HG03354 (cell line): Measurements from ENCODE around the gene NKPD1.

Source experiments
- ATAC-seq: cut with Tn5 transposase; IDR thresholded peaks from one replicate; pipeline ENCODE4 v1.9.1; 2021; ENCODE audit warnings: mild to moderate bottlenecking; ENCODE audit not compliant: unreplicated experiment, poor library complexity, severe bottlenecking

NKPD1 gene

DNA sequence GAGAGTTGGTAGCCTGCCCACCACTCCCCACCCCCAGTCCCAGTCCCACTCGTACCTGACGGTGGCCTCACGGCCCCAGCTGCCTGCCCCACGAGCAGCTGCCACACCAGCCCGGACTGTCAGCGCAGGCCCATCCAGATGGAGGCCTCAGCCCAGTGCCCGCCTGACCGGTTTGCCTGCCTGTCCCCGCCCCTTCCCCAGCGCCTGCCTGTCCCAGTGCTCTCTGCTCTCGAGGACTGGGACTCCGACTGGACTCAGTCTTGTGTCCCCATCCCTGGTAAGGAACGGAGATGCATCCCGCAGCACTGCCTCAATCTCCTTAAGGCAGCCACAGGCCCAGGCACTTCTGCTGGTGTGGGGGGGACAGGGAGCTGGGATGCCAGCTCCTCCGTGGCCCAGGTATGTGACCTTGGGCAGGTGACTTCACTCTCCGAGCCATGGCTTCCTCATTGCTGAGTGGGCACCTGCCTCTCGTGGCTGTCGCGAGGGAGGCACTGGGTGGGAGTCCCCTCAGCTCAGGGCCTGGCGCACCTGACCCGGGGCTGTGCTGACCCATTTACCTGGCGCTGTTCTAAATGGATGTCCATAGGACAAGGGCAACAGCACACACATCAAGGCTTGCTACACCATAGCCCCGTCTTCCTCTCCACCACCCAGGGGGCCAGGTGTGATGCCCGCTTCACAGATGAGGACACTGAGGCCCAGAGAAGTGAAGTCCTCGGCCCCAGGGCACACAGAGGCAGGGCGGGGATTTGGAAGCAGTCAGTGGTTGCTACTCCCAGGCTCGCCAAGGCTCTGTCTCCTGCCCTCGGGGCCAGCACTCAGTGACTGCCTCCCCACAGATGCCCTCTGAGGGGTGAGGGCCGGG is at the start of gene NKPD1:
Gene NKPD1, minus strand, starts transcription at position 113 of the 868 bp plus-strand sequence. CDS start 832 bp downstream, outside the sequence.
- no peak for ATAC-seq

DNA sequence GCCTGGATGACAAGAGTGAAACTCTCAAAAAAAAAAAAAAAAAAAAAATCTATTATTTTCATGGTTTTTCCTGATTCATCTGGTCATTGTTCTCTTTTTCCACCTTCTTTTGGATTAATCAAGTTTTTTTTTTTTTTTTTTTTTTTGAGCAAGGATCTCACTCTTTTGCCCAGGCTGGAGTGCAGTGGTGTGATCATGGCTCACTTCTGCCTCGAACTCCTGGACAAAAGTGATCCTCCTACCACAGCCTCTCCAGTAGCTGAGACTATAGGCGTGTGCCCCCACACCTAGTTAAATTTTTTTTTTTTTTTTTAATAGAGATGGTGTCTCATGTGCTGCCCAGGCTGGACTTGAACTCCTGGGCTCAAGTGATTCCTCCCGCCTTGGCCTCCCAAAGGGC is 45.5 kb upstream of the NKPD1 start:
- no peak for ATAC-seq

GRCh38 chr19:45205810-45206209 is 45.0 kb upstream of the NKPD1 start:
- ATAC-seq, result no peak

GRCh38 chr19:45202637-45203036 is 41.9 kb upstream of the NKPD1 start:
- ATAC-seq, result no peak

- no peak for ATAC-seq
These were observed 39.8 kb upstream of the NKPD1 start for GRCh38 chr19:45200568-45200967.

- no peak for ATAC-seq
These were observed 35.0 kb upstream of the NKPD1 start for GRCh38 chr19:45195764-45196163.

DNA sequence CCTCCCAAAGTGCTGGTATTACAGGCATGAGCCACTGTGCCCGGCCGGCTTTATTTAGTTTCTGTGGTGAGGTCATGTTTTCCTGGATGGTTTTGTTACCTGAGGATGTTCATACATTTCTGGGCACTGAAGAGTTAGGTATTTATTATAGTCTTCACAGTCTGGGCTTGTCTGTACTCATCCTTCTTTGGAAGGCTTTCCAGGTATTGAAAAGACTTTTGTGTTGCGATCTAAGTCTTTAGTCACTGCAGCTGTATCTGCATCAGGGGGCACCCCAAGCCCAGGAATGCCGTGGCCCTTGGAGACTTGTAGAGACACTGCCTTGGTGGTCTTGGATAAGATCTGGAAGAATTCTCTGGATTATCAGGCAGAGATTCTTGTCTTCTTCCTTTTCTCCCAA is 30.6 kb upstream of the NKPD1 start:
- no peak for ATAC-seq

GRCh38 chr19:45189971-45190370 is 29.2 kb upstream of the NKPD1 start:
- ATAC-seq, result no peak

GRCh38 chr19:45187421-45188100 is 26.8 kb upstream of the NKPD1 start:
- ATAC-seq, result no peak

GRCh38 chr19:45186509-45187334 is 25.9 kb upstream of the NKPD1 start:
- ATAC-seq, result no peak

GRCh38 chr19:45184115-45184514 is 23.3 kb upstream of the NKPD1 start:
- no peak for ATAC-seq

GRCh38 chr19:45182758-45183157 is 22.0 kb upstream of the NKPD1 start:
- no peak for ATAC-seq

DNA sequence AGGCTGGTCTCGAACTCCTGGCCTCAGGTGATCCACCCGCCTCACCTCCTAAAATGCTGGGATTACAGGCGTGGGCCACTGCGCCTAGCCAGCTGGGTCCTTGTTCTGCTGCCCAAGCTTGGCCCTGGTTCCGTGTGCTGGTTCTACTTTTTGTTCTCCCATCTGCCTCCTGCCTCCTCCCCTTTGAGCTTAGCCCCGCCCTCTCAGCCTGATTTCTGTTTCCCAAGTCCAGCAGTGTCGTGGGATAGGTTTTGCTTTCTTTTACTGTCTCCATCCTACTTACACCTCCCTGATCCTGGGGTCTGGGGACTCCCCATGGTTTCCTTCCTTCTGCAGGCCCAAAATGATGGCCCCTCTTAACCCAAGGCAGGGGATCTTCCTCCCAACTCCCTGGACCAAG is 20.2 kb upstream of the NKPD1 start:
- no peak for ATAC-seq

- no peak for ATAC-seq
These were observed 19.1 kb upstream of the NKPD1 start for GRCh38 chr19:45179892-45180370.

DNA sequence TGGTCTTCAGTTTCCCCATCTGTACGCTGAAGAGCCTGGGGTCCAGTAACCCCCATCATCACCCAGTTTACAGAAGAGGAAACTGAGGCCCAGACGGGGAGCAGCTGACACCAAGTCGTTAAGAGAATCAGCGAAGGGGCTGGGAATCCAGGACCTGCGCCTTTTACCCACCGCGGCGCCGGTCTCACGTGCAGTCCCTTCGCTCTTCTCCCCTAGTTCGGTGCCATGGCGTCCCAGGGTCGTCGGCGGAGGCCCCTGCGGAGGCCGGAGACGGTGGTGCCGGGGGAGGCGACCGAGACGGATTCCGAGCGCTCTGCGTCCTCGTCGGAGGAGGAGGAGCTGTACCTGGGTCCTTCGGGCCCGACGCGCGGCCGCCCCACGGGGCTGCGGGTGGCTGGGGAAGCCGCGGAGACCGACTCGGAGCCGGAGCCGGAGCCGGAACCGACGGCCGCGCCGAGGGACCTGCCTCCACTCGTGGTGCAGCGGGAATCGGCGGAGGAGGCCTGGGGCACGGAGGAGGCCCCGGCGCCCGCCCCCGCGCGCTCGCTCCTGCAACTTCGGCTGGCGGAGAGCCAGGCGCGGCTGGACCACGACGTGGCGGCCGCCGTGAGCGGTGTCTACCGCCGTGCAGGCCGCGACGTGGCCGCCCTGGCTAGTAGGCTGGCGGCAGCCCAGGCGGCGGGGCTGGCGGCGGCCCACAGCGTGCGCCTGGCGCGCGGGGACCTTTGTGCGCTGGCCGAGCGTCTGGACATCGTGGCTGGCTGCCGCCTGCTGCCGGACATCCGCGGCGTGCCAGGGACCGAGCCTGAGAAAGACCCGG is 18.5 kb upstream of the NKPD1 start:
- no peak for ATAC-seq

- peak; percentile 85 for ATAC-seq
These were observed 17.7 kb upstream of the NKPD1 start, which contains the start of gene BLOC1S3 for GRCh38 chr19:45178262-45179071. BLOC1S3 (plus strand) TSS chr19:45178784; CDS start chr19:45179297, 513 bp downstream.

DNA sequence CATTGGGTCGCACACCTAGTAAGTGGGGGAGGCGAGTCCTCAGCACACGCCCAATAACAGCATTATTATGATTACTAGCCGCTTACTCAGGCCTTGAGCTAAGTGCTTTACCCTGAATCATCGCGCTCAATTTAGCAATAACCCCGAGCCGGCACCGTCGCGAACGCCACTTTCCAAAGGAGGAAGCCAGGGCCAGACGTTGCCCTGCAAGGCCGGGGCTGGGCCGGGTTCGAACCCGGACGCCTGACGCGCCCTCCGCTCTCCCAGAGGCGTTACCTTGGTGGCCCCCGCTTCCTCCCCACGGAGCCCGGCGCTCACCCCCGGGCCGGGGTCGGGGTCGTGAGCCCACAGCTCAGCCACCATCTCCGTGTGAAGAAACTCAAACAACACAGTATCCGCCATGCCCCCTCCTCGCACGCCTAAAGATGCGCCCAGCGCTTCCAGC is 17.1 kb upstream of the NKPD1 start, which contains the start of gene TRAPPC6A:
Gene TRAPPC6A, minus strand, starts transcription at position 421 of the 445 bp plus-strand sequence. Its CDS starts 19 bp downstream, at position 402.
- no peak for ATAC-seq
